SU-DHL-6 (cell line): Measurements from ENCODE around the gene SERPINB3.
"Not testable (repeated sequence)": the region's sequence is repeated elsewhere in the genome, so short reads cannot be mapped to it uniquely, and the experiment has no call there.

Experiments
- CTCF ChIP-seq: fragments of 200-600 bp; sonication (generic); IDR thresholded peaks from one replicate; pipeline ENCODE4 v1.5.1; 2017; ENCODE audit warnings: antibody characterized with exemption, mild to moderate bottlenecking, low read length, moderate library complexity; ENCODE audit not compliant: insufficient read depth, poor library complexity, severe bottlenecking
- EZH2phosphoT487 ChIP-seq: fragments of 200-600 bp; sonication (generic), shearing (Covaris generic); conservative IDR thresholded peaks from 2 replicates; pipeline ENCODE4 v1.6.1; 2018; ENCODE audit warnings: mild to moderate bottlenecking, antibody characterized with exemption, low read length, moderate library complexity, mixed read lengths

GRCh38 chr18:63644694-63645093 is 17.0 kb downstream of the SERPINB3 start:
- not testable (repeated sequence) for TF ChIP-seq CTCF, EZH2phosphoT487
